DND-41 (cell line): ENCODE data around the gene UBAP2.

Source experiments
- CTCF ChIP-seq: IDR thresholded peaks from 2 replicates; pipeline ENCODE4 v1.5.1; 2012; ENCODE audit warnings: borderline replicate concordance, low read length, moderate library complexity, mild to moderate bottlenecking; ENCODE audit not compliant: poor library complexity, severe bottlenecking; ENCODE audit errors: extremely low read depth
- EZH2 ChIP-seq: IDR thresholded peaks from 3 replicates; pipeline ENCODE4 v1.6.1; 2012; ENCODE audit warnings: borderline replicate concordance, low read depth, mild to moderate bottlenecking, moderate library complexity, low read length, inconsistent platforms; ENCODE audit not compliant: severe bottlenecking

- TF ChIP-seq CTCF (no peak), EZH2 (no peak)
Observed at GRCh38 chr9:33931326-33931725, 117.4 kb downstream of the UBAP2 start.
